Subcutaneous abdominal adipose tissue (tissue), 5 donors: ENCODE data around the gene RGS19.

Experiments
- H3K27ac ChIP-seq: one replicate; pipeline ENCODE4 v1.7.0; 2013; ENCODE audit warnings: low read depth, mild to moderate bottlenecking, inconsistent platforms, low read length, moderate library complexity
- H3K27me3 ChIP-seq, 5 donors: one replicate each; pipeline ENCODE4 v1.7.0; 2013; ENCODE audit warnings: low read length in 5 of 5, inconsistent platforms in 1 of 5; ENCODE audit not compliant: control insufficient read depth in 5 of 5, insufficient read depth in 4 of 5
- H3K36me3 ChIP-seq, 5 donors: one replicate each; pipeline ENCODE4 v1.7.0; 2013; ENCODE audit warnings: low read length in 5 of 5; ENCODE audit not compliant: control insufficient read depth in 5 of 5, insufficient read depth in 5 of 5
- H3K4me1 ChIP-seq, 5 donors: one replicate each; pipeline ENCODE4 v1.7.0; 2013; ENCODE audit warnings: low read length in 5 of 5, mild to moderate bottlenecking in 3 of 5, moderate library complexity in 1 of 5; ENCODE audit not compliant: control insufficient read depth in 5 of 5, insufficient read depth in 5 of 5
- H3K4me3 ChIP-seq, 5 donors: one replicate each; pipeline ENCODE4 v1.7.0; 2013; ENCODE audit warnings: low read length in 5 of 5, low read depth in 1 of 5
- H3K9ac ChIP-seq, 5 donors: one replicate each; pipeline ENCODE4 v1.7.0; 2013; ENCODE audit warnings: low read length in 5 of 5, mild to moderate bottlenecking in 4 of 5, moderate library complexity in 3 of 5
- H3K9me3 ChIP-seq, 5 donors: one replicate each; pipeline ENCODE4 v1.7.0; 2013; ENCODE audit warnings: low read length in 5 of 5; ENCODE audit not compliant: control insufficient read depth in 5 of 5
- donor health status: healthy.
- donor health status: healthy.
- donor health status: healthy.
- donor health status: healthy.
- donor health status: healthy.

The RGS19 gene

DNA sequence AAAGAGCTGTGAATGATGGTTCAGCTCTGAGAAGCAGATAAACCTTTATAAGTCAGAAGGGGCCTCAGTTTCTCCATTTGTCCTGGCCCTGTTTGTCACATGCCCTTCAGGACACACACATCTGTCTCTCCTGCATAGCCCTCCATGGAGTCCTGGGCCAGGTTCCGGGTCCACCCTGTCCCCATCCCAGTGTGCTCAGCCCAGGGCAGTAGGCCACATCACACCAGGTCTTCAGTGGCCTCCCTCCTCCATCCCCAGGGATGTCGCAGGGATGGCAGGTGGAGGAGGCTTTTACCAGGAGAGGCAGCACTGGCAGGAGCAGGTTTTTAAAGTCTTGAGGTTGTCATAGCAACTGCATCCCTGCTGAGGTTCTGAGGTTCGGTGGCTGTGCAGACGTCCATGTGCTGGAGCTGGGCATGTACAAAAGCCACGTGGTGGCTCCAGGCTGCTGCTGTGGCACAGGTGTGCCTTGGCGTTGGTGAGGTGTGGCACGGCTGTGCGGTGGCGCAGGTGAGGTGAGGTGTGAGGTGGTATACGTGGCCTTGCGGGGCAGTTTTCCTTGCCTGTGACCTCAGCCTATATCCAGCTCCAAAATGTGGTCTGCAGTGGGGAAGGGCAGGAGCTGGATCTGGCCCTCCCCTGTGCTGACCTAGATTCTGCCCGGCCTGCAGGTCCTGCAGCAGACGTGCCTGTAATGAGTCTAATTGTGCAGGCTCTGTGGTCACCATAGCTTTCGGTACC, 36.0 kb upstream of the RGS19 start:
- no peak overlapping the region for H3K27ac ChIP-seq
- peaks cover 0 to 5% (median 4%) of the 10 kb centered on the region in 5 donors for H3K4me1 ChIP-seq
- no peaks in the 10 kb centered on the region for H3K36me3 ChIP-seq
- H3K9ac ChIP-seq, result no peak overlapping the region
- peaks cover 0 to 5% (median 4%) of the 10 kb centered on the region in 5 donors for H3K27me3 ChIP-seq
- H3K4me3 ChIP-seq, result no peak overlapping the region
- H3K9me3 ChIP-seq, result no peaks in the 10 kb centered on the region

GRCh38 chr20:64114356-64114971, 35.1 kb upstream of the RGS19 start:
- no peak overlapping the region for H3K9ac ChIP-seq
- peaks cover 0 to 6% (median 3%) of the 10 kb centered on the region in 5 donors for H3K27me3 ChIP-seq
- no peaks in the 10 kb centered on the region for H3K36me3 ChIP-seq
- no peak overlapping the region for H3K4me3 ChIP-seq
- H3K27ac ChIP-seq, result no peak overlapping the region
- no peaks in the 10 kb centered on the region for H3K9me3 ChIP-seq
- no peaks in the 10 kb centered on the region for H3K4me1 ChIP-seq

DNA sequence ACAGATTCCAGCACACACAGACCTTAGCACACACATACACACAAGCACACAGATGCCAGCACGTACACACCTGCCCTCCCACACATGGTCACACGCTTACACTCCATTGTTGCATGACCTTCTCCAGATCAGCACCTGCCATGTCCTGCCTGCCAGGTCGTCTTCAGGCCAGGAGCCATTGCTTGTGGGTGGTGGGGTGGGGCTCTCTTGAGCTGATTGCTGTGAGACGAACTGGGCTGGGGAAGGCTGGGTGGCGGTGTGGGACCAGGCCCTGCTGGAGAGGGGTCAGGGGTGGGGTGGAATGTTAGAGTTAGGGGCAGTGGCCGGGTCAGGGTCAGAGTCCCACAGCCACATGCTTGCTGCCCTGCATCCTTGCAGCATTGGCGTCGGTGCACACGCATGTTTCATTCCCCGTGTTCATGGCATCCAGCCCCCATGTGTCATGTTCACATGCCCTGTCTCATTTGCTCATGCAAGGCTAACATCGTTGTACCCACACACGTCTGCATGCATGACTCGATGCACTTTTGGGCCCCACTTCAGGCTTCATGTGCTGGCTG, 34.6 kb upstream of the RGS19 start:
- peaks cover 0 to 7% (median 5%) of the 10 kb centered on the region in 5 donors for H3K27me3 ChIP-seq
- H3K9ac ChIP-seq, result no peak overlapping the region
- no peak overlapping the region for H3K4me3 ChIP-seq
- no peaks in the 10 kb centered on the region for H3K4me1 ChIP-seq
- no peak overlapping the region for H3K27ac ChIP-seq
- H3K36me3 ChIP-seq, result no peaks in the 10 kb centered on the region
- H3K9me3 ChIP-seq, result no peaks in the 10 kb centered on the region

- Histone ChIP-seq H3K27me3 (peaks cover 0 to 9% (median 5%) of the 10 kb centered on the region in 5 donors), H3K4me3 (no peak overlapping the region), H3K27ac (no peak overlapping the region), H3K4me1 (no peaks in the 10 kb centered on the region), H3K9me3 (no peaks in the 10 kb centered on the region), H3K9ac (no peak overlapping the region), H3K36me3 (no peaks in the 10 kb centered on the region)
These were observed 34.1 kb upstream of the RGS19 start for GRCh38 chr20:64113444-64113775.

DNA sequence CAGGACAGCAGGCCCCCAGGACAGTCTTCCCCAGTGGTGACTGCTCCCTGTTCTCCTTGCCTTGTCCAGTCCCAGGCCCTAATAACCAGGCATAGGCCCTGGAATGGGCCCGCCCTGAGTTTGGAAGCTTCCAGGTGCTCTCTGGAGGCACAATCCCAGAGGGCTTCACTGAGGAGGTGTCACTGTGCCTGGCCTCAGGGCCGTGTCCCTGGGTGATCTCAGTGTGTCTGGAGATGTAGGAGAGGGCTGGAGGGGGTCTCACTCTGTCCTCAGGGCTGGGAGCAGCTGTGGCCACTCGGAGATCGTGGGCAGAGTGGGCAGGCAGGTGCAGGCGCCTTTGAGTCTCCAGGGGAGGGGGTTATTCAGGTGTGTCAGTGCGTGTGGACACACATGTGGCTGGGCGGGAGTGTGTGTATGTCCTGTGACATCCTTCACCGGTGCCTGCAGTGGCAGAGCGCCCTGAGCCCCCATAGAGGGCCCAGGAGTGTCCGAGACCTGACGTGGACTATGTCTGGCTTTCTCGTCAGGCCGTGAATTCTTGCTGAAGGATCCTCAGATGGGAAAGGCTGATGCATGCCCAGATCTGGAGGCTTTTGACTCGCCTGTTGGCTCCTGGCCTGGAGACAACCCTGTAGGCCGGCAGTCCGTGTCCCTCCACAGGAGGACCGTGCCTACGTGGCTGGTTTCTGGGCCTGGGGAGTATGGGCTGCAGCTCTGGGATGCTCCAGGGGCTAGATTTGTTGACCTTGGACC, 33.5 kb upstream of the RGS19 start:
- Histone ChIP-seq H3K9ac (no peak overlapping the region), H3K27ac (no peak overlapping the region), H3K9me3 (no peaks in the 10 kb centered on the region), H3K4me1 (peaks cover 0 to 4% (median 0%) of the 10 kb centered on the region in 5 donors), H3K4me3 (no peak overlapping the region), H3K27me3 (peaks cover 0 to 12% (median 7%) of the 10 kb centered on the region in 5 donors), H3K36me3 (no peaks in the 10 kb centered on the region)

DNA sequence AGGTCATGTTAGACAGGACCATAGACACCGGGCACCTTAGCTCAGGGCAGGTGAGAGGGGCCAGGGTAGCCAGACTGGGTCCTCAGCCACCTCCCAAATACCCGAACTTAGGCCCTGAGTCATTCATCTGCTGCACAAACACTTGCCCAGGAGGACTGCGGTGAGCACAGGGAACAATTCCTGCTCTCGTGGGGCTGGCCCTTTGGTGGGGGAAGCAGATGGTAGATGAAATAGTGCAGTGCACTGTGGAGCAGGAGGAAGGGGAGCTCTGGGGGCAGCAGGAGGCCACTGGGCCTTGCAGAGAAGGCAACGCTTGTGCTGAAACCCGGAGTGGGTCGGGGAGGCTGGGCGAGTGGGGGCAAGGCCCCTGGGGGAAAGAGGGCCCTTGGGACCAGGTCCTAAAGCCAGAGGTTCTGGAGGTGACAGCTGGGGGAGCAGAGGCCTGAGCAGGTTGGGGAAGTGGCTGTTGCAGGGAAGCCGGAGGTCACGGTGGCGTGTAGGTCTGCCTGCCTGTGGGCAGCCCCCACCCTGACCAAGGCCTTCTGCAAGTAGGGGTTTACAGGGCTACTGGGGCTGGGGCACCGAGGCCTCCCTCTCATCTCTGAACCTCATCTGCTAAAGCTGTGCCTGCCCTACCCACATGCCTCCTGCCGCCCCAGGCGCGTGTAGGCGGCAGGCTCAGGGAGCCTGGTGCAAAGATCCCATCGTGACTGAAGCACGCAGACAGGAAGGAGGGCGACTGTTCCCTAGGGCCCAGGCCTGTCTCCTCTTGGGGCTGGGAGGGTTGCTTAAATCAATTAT, 32.7 kb upstream of the RGS19 start:
- H3K27me3 ChIP-seq, result peaks cover 0 to 20% (median 13%) of the 10 kb centered on the region in 5 donors
- H3K4me3 ChIP-seq, result no peak overlapping the region
- H3K9me3 ChIP-seq, result no peaks in the 10 kb centered on the region
- no peak overlapping the region for H3K9ac ChIP-seq
- H3K27ac ChIP-seq, result no peak overlapping the region
- H3K36me3 ChIP-seq, result no peaks in the 10 kb centered on the region
- peaks cover 0 to 7% (median 0%) of the 10 kb centered on the region in 5 donors for H3K4me1 ChIP-seq

DNA sequence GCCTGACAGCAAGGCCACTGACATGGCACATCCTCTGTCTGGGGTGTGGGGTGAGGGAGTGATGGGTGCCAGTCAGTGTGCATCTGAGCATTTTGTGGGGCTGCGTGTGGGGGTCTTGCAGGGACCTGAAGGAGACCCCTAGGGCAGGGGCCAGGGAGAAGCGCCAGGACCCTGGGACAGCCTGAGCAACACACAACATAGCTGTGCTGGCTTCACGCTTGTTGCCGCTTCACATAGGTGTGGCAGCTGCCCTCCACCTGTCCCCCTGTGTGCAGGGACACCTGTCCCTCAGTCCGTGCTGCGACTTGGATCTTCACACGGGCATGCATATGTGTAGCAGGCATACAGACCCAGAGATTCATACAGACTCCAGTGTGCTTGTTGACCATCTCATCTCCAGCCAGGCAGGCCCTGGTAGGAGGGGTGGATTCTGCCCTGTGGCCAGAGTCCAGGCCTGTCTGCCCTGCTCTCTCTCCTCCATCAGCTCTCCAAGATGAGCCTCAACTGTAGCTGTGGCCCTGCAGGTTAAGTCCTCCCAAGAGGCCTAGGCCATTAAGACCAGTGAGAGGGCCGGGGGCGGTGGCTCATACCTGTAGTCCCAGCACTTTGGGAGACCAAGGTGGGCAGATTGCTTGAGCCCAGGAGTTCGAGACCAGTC, 31.2 kb upstream of the RGS19 start:
- H3K27me3 ChIP-seq, result peaks cover 0 to 28% (median 19%) of the 10 kb centered on the region in 5 donors
- no peak overlapping the region for H3K4me3 ChIP-seq
- no peaks in the 10 kb centered on the region for H3K36me3 ChIP-seq
- no peak overlapping the region for H3K27ac ChIP-seq
- peaks cover 0 to 7% (median 0%) of the 10 kb centered on the region in 5 donors for H3K4me1 ChIP-seq
- H3K9ac ChIP-seq, result no peak overlapping the region
- H3K9me3 ChIP-seq, result no peaks in the 10 kb centered on the region

GRCh38 chr20:64109831-64110391, 30.6 kb upstream of the RGS19 start:
- no peaks in the 10 kb centered on the region for H3K36me3 ChIP-seq
- no peak overlapping the region for H3K4me3 ChIP-seq
- H3K27me3 ChIP-seq, result peaks cover 0 to 29% (median 22%) of the 10 kb centered on the region in 5 donors
- H3K4me1 ChIP-seq, result peaks cover 0 to 7% (median 0%) of the 10 kb centered on the region in 5 donors
- H3K9me3 ChIP-seq, result no peaks in the 10 kb centered on the region
- no peak overlapping the region for H3K9ac ChIP-seq
- H3K27ac ChIP-seq, result no peak overlapping the region
